SU-DHL-6 (cell line): ENCODE measurements around the gene PDRG1.

Source experiments
- H2AFZ ChIP-seq: fragments of 200-600 bp; sonication (generic); 2 replicates; pipeline ENCODE4 v1.6.1; 2014; ENCODE audit warnings: low read depth, mild to moderate bottlenecking, moderate library complexity, mixed read lengths, antibody characterized with exemption, low read length; ENCODE audit not compliant: severe bottlenecking
- H3F3A ChIP-seq: fragments of 200-600 bp; shearing (Covaris generic); 2 replicates; pipeline ENCODE4 v1.6.0; 2016; ENCODE audit warnings: antibody characterized with exemption, mild to moderate bottlenecking; ENCODE audit not compliant: insufficient read depth
- H3K27ac ChIP-seq: fragments of 200-600 bp; sonication (generic); 2 replicates; pipeline ENCODE4 v1.5.1; 2016; ENCODE audit warnings: low read depth, mild to moderate bottlenecking, low read length, moderate library complexity, mixed read lengths
- H3K27me3 ChIP-seq: fragments of 200-600 bp; sonication (generic), shearing (Covaris generic); 2 replicates; pipeline ENCODE4 v1.6.0; 2014; ENCODE audit warnings: mild to moderate bottlenecking, low read length
- H3K36me3 ChIP-seq: fragments of 200-600 bp; sonication (generic); 2 replicates; pipeline ENCODE4 v1.6.1; 2014; ENCODE audit warnings: mild to moderate bottlenecking, low read length, mixed read lengths
- H3K4me2 ChIP-seq: fragments of 300-600, 200-600 bp; shearing (Covaris generic), sonication (generic); 2 replicates; pipeline ENCODE4 v1.6.0; 2014; ENCODE audit warnings: low read length, low read depth, mild to moderate bottlenecking; ENCODE audit not compliant: poor library complexity, severe bottlenecking
- H3K4me3 ChIP-seq: fragments of 200-600 bp; sonication (generic); 2 replicates; pipeline ENCODE4 v1.5.1; 2014; ENCODE audit warnings: antibody characterized with exemption, low read length, mild to moderate bottlenecking, mixed read lengths; ENCODE audit not compliant: insufficient read depth, poor library complexity, severe bottlenecking
- H3K79me2 ChIP-seq: fragments of 200-600 bp; sonication (generic); 2 replicates; pipeline ENCODE4 v1.6.1; 2014; ENCODE audit warnings: mild to moderate bottlenecking, low read length, moderate library complexity; ENCODE audit not compliant: insufficient read depth
- H3K9ac ChIP-seq: fragments of 200-600 bp; sonication (generic); 2 replicates; pipeline ENCODE4 v1.7.0; 2014; ENCODE audit warnings: mild to moderate bottlenecking, low read length
- H3K9me2 ChIP-seq: fragments of 200-600 bp; sonication (generic); replicated peaks from 2 replicates; pipeline ENCODE4 v1.6.1; 2014; ENCODE audit warnings: low read length; ENCODE audit not compliant: insufficient read depth
- H3K9me3 ChIP-seq: fragments of 200-600 bp; sonication (generic); 2 replicates; pipeline ENCODE4 v1.6.1; 2014; ENCODE audit warnings: low read length, mixed read lengths; ENCODE audit not compliant: insufficient read depth
- H4K20me1 ChIP-seq: fragments of 200-600 bp; sonication (generic); 2 replicates; pipeline ENCODE4 v1.6.1; 2014; ENCODE audit warnings: low read depth, mild to moderate bottlenecking, antibody characterized with exemption, low read length, moderate library complexity, mixed read lengths
- EZH2phosphoT487 ChIP-seq: fragments of 200-600 bp; sonication (generic), shearing (Covaris generic); conservative IDR thresholded peaks from 2 replicates; pipeline ENCODE4 v1.6.1; 2018; ENCODE audit warnings: mild to moderate bottlenecking, antibody characterized with exemption, low read length, moderate library complexity, mixed read lengths
- TF ChIP-seq, protein P1 (sequence below): fragments of 200-600 bp; sonication (generic); IDR thresholded peaks from one replicate; pipeline ENCODE4 v1.5.1; 2017; ENCODE audit warnings: antibody characterized with exemption, mild to moderate bottlenecking, low read length, moderate library complexity; ENCODE audit not compliant: insufficient read depth, poor library complexity, severe bottlenecking

The PDRG1 gene

DNA sequence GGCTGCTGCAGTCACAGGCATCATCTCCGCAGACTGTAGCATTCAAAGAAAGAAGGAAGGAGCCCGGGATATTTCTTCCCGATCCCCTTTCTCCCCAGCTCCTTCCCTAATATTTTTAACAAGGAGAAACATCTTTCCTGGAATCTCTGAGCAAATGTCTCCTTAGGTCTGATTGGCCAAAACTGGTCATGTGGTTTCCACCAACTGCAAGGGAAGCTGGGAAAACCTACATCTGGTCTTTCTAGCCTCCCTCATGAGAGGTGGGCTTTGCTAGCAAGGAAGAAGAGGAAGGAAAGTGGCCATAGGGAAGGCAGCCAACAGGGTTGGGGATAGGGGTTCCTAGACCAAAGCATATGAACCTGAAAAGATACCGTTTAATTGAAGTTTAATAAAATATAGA is 35.1 kb downstream of the PDRG1 start:
- Histone ChIP-seq H3K27me3 (no peaks in the 10 kb centered on the region), H3K9me3 (no peaks in the 10 kb centered on the region), H3K4me2 (no peak overlapping the region), H3K27ac (no peak overlapping the region), H3K4me3 (no peak overlapping the region), H3K9ac (no peak overlapping the region), H4K20me1 (no peaks in the 10 kb centered on the region), H3F3A (no peaks in the 10 kb centered on the region), H3K36me3 (no peaks in the 10 kb centered on the region), H2AFZ (no peak overlapping the region), H3K9me2 (no peaks in the 10 kb centered on the region), H3K79me2 (no peaks in the 10 kb centered on the region)
- TF ChIP-seq EZH2phosphoT487 = no peak
- TF ChIP-seq, protein P1, sequence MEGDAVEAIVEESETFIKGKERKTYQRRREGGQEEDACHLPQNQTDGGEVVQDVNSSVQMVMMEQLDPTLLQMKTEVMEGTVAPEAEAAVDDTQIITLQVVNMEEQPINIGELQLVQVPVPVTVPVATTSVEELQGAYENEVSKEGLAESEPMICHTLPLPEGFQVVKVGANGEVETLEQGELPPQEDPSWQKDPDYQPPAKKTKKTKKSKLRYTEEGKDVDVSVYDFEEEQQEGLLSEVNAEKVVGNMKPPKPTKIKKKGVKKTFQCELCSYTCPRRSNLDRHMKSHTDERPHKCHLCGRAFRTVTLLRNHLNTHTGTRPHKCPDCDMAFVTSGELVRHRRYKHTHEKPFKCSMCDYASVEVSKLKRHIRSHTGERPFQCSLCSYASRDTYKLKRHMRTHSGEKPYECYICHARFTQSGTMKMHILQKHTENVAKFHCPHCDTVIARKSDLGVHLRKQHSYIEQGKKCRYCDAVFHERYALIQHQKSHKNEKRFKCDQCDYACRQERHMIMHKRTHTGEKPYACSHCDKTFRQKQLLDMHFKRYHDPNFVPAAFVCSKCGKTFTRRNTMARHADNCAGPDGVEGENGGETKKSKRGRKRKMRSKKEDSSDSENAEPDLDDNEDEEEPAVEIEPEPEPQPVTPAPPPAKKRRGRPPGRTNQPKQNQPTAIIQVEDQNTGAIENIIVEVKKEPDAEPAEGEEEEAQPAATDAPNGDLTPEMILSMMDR = no peak

DNA sequence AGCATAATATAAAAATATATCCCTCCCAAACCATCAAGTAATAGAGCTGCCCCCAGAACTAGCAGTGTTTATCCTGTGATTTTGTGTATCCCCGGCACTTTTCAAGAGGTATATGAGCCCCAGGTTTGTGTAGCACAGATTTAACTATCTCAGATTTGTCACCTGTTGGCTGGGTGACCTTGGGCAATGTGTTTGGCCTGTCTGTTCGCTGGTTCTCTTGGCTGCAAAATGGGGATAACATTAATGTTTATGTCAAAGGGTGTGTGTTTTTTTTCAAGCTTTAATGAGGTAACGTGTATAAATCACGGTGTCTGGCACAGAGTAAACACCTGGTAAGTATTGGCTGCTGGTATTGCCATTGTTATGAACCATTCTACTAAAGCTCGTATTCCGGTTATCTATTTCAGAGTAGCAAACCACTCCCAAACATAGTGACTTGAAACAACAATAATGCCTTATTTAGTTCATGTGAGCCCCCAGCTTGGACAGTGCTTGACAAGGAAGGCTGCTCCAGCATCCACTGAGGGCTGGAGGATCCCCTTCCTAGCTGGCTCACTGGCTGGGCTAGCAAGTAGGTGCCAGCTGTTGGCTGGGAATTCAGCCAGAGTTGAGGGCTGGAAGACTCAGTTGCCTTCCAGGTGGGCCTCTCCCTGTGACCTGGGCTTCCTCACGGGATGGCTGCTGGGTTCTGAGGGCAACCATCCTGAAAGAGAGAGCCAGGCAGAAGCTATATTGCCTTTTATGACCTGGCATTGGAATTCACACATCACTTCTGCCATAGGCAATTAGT is 36.2 kb downstream of the PDRG1 start:
- Histone ChIP-seq H3K27me3 (no peaks in the 10 kb centered on the region), H3K4me3 (no peak overlapping the region), H4K20me1 (no peaks in the 10 kb centered on the region), H3K27ac (no peak overlapping the region), H3K36me3 (no peaks in the 10 kb centered on the region), H3K4me2 (no peak overlapping the region), H3K9me2 (no peaks in the 10 kb centered on the region), H3K9ac (no peak overlapping the region), H2AFZ (no peak overlapping the region), H3K9me3 (no peaks in the 10 kb centered on the region), H3F3A (no peaks in the 10 kb centered on the region), H3K79me2 (no peaks in the 10 kb centered on the region)
- no peak for TF ChIP-seq EZH2phosphoT487
- TF ChIP-seq, protein P1 = no peak

DNA sequence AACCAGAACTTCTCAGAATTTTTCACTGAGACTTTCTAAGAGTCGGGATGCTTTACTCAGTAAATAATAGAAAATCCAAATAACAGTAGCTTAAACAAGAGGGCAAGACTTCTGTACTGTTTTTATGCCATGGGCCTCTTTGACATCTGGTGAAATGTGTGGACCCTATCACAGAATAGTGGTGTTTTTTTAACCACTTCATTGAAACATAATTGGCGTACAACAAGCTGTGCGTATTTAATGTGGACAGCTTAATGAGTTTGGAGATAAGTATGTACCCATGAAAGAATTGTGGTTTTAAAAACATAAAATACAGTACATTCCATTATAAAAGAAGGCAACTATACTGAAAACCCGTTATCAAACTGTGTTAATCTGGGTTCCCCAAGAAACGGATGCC is 37.7 kb downstream of the PDRG1 start:
- Histone ChIP-seq H3K9me3 (no peaks in the 10 kb centered on the region), H3K4me3 (no peak overlapping the region), H4K20me1 (no peaks in the 10 kb centered on the region), H3F3A (no peaks in the 10 kb centered on the region), H3K27me3 (no peaks in the 10 kb centered on the region), H3K9me2 (no peaks in the 10 kb centered on the region), H3K9ac (no peak overlapping the region), H2AFZ (no peak overlapping the region), H3K36me3 (no peaks in the 10 kb centered on the region), H3K27ac (no peak overlapping the region), H3K79me2 (no peaks in the 10 kb centered on the region), H3K4me2 (no peak overlapping the region)
- TF ChIP-seq, protein P1 = no peak
- TF ChIP-seq EZH2phosphoT487 = no peak
